ENCODE results near the gene CCDC142.
"Not testable (repeated sequence)": the region's sequence is repeated elsewhere in the genome, so short reads cannot be mapped to it uniquely, and the experiment has no call there.

CCDC142 gene

DNA sequence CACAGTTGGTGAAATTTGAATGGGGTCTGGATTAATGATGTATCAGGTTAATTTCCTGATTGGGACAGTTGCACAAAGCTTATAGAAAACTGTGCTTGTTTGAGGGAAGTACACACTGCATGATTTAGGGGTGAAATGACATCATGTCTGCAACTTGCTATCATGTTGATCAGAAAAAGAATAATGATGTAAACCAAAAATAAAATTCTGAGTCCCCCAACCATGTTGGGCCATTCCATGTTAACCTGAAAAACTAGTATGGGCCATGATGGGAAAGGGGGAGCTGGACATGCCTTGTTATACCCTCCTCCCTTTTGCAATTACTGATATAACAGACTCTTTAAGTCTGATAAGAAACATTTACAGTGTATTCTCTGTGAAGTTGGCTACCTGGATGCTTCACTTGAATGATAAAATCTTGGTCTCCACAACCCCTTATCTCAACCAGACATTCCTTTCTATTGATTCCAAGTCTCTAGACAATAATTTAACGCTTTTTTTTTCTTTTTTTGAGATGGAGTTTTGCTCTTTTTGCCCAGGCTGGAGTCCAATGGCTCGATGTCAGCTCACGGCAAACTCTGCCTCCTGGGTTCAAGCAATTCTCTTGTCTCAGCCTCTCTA lies 32.1 kb downstream of the CCDC142 start:
- no peaks in the 10 kb centered on the region for H3K27me3 ChIP-seq (ENCODE audit: control insufficient read depth, insufficient read depth, low read length)

DNA sequence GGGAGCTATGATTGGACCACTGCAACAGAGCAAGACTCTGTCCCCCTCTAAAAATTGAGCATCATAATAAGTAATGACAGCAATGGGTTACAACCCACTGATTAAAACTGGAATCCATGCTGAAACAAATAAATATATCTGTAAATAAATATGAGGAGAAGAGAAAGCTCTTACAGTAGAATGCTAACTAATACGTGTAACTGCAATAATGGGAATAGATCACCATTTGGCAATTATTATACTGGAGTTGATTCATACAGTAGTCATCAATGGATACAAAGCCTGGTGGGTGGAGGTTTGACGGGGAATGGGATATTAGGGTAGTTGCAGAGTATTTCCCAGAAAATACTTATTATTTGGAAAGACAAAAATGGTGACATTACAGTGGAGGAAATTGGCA lies 34.0 kb downstream of the CCDC142 start:
- Histone ChIP-seq H3K27ac (ENCODE audit: low read length) (no peak overlapping the region), H3K4me1 (ENCODE audit: control insufficient read depth, insufficient read depth, low read length) (no peaks in the 10 kb centered on the region), H3K27me3 (ENCODE audit: control insufficient read depth, insufficient read depth, low read length) (no peaks in the 10 kb centered on the region), H3K4me3 (ENCODE audit: low read length) (no peak overlapping the region), H3K36me3 (ENCODE audit: control insufficient read depth, insufficient read depth, low read length) (no peaks in the 10 kb centered on the region), H3K9me3 (ENCODE audit: control insufficient read depth, insufficient read depth, low read length) (no peaks in the 10 kb centered on the region)
- DNase-seq (ENCODE audit: low read depth, low spot score): no peak
- WGBS (ENCODE audit: insufficient coverage, insufficient read length): no CpG with 5 or more reads among the region's 2 CpGs

More for the DNA sequence above, 32.1 kb downstream of the CCDC142 start:
- Histone ChIP-seq H3K36me3 (ENCODE audit: control insufficient read depth, insufficient read depth, low read length) (no peaks in the 10 kb centered on the region), H3K4me1 (ENCODE audit: control insufficient read depth, insufficient read depth, low read length) (no peaks in the 10 kb centered on the region), H3K9me3 (ENCODE audit: control insufficient read depth, insufficient read depth, low read length) (no peaks in the 10 kb centered on the region), H3K4me3 (ENCODE audit: low read length) (no peak overlapping the region), H3K27ac (ENCODE audit: low read length) (no peak overlapping the region)
- WGBS (ENCODE audit: insufficient coverage, insufficient read length): no CpG with 5 or more reads among the region's 3 CpGs
- no peak for DNase-seq (ENCODE audit: low read depth, low spot score)

GRCh38 chr2:74447230-74447999 lies 35.4 kb downstream of the CCDC142 start:
- no peaks in the 10 kb centered on the region for H3K9me3 ChIP-seq (ENCODE audit: control insufficient read depth, insufficient read depth, low read length)
- no peaks in the 10 kb centered on the region for H3K4me1 ChIP-seq (ENCODE audit: control insufficient read depth, insufficient read depth, low read length)
- H3K27ac ChIP-seq (ENCODE audit: low read length): no peak overlapping the region
- WGBS (ENCODE audit: insufficient coverage, insufficient read length): 100% methylated on average over 3 of the region's 5 CpGs
- no peaks in the 10 kb centered on the region for H3K36me3 ChIP-seq (ENCODE audit: control insufficient read depth, insufficient read depth, low read length)
- H3K4me3 ChIP-seq (ENCODE audit: low read length): no peak overlapping the region
- DNase-seq (ENCODE audit: low read depth, low spot score): no peak
- no peaks in the 10 kb centered on the region for H3K27me3 ChIP-seq (ENCODE audit: control insufficient read depth, insufficient read depth, low read length)

DNA sequence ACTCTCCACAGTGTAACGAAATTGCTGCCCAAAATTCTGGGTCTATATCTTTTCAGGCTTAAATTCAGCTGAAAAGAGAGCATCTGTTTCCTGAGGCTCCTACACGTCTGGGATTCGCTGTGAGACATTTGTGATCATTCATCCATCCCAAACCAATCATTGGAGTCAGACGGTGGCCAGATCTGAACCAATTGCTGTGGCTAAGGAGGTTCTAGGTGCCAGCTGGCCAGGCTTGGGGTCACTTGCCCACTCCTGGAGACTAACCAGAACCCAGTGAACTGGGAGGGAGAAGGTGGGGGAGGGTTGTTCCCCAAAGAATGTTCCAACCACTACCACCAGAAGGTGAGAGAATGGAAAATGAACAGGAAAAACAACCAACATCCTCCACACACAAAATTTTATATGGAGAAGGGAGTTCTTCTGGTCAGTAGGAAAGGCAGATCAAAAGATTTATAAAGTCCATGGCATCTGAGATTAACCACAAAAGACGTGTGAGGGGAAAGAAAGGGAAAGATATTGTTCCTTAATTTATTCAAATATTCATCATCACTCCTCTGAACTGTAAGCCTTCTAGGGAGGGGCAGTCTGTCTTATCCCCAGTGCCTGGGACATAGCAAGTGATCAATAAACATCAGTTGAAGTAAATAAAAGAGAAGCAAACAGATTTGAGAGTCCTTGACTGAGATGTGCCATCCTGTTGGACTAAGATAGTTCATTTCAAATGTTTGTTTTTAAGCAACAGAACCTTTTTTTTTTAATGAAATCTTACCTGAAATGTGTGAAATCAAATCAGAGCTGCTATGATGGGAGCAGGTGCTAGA lies 38.1 kb downstream of the CCDC142 start:
- H3K27ac ChIP-seq (ENCODE audit: low read length): no peak overlapping the region
- no peaks in the 10 kb centered on the region for H3K36me3 ChIP-seq (ENCODE audit: control insufficient read depth, insufficient read depth, low read length)
- no peaks in the 10 kb centered on the region for H3K27me3 ChIP-seq (ENCODE audit: control insufficient read depth, insufficient read depth, low read length)
- DNase-seq (ENCODE audit: low read depth, low spot score): no peak
- H3K4me1 ChIP-seq (ENCODE audit: control insufficient read depth, insufficient read depth, low read length): no peaks in the 10 kb centered on the region
- WGBS (ENCODE audit: insufficient coverage, insufficient read length): no CpG with 5 or more reads among the region's 5 CpGs
- H3K4me3 ChIP-seq (ENCODE audit: low read length): no peak overlapping the region
- no peaks in the 10 kb centered on the region for H3K9me3 ChIP-seq (ENCODE audit: control insufficient read depth, insufficient read depth, low read length)

GRCh38 chr2:74442483-74443297 lies 40.1 kb downstream of the CCDC142 start:
- H3K27ac ChIP-seq (ENCODE audit: low read length); H3K27me3 ChIP-seq (ENCODE audit: control insufficient read depth, insufficient read depth, low read length); H3K4me1 ChIP-seq (ENCODE audit: control insufficient read depth, insufficient read depth, low read length); DNase-seq (ENCODE audit: low read depth, low spot score); H3K36me3 ChIP-seq (ENCODE audit: control insufficient read depth, insufficient read depth, low read length); H3K9me3 ChIP-seq (ENCODE audit: control insufficient read depth, insufficient read depth, low read length): not testable (repeated sequence)
- H3K4me3 ChIP-seq (ENCODE audit: low read length): peak overlapping the region; percentile 93; the same call in 1 of the 2 replicates
- WGBS (ENCODE audit: insufficient coverage, insufficient read length): no CpG with 5 or more reads among the region's 16 CpGs

DNA sequence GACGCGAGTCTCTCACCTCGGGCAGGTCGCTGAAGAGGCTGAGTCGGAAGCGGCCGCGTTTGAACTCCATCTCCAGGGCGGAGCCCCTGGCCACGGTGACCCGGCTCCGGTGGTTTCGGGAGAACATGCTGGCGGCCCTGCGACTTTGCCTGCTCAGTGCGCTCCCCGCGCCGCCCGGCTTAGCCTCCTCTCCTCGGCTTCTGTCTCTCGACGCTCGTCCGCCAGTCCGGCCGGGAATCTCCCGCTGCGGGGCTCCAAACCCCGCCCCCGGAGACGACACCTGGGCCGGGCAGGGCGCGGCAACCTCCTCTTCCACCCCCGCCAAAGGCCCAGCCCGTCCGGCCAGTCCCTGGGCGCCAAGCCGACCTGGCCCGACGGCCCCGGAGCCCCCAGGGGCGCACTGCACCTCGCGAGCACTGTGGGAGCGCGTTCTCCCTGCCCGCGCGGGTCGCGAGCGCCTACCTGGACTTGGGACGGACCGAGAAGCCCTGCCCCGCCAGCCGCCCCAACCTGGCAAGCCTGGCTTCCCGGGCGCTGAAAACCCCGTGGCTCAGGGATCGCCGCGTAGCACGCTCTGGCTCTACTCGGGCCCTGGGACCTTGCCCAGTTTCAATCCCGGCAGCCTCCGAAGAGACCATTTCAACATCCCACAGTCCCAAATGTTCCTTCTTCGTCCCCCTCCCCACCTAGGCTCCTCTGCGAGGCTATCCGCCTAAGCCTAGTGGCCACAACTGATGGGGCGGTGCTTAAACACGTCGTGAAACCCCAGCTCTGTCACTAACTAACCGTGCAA lies 40.9 kb downstream of the CCDC142 start, which contains the start of gene RTKN:
RTKN (minus strand) TSS at position 248 of the 793 bp plus-strand sequence; CDS start at position 127, 121 bp downstream.
- WGBS (ENCODE audit: insufficient coverage, insufficient read length): no CpG with 5 or more reads among the region's 75 CpGs
- DNase-seq (ENCODE audit: low read depth, low spot score): no peak
- Histone ChIP-seq H3K27ac (ENCODE audit: low read length) (no peak within 1 kb of the TSS), H3K4me1 (ENCODE audit: control insufficient read depth, insufficient read depth, low read length) (no peaks in the 10 kb centered on the region), H3K9me3 (ENCODE audit: control insufficient read depth, insufficient read depth, low read length) (no peaks in the 10 kb centered on the region), H3K27me3 (ENCODE audit: control insufficient read depth, insufficient read depth, low read length) (no peaks in the 10 kb centered on the region), H3K4me3 (ENCODE audit: low read length) (peak within 1 kb of the TSS; percentile 93), H3K36me3 (ENCODE audit: control insufficient read depth, insufficient read depth, low read length) (no peaks in the 10 kb centered on the region)

DNA sequence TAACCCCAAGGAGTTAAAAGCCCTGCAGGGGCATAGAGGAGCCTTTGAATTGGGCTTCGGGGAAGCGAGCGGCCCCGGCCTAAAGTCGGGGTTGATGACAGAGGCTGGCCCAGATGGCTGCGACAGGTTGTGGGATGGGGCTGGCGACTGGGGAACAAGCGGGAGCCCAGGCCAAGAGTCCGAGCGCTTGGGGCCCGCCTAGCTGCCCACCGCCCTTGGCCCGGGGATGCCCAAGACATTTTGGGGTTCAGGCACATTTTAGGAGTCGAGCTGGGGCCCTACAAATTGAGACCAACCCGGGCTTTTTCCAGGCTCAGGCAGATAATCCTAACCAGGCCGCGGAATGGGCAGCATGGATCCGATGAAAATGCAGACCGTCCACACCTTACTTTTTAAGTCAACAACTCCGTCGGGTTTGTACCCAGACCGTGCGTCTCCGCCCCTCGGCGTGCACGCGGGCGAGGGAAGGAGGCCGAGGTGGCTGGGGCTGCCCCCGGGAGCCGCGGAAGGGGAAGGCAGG lies 41.6 kb downstream of the CCDC142 start:
- H3K4me1 ChIP-seq (ENCODE audit: control insufficient read depth, insufficient read depth, low read length): 0 out of 2 replicates have a peak, but pooled peaks cover 4% of the 10 kb centered on the region
- no peaks in the 10 kb centered on the region for H3K36me3 ChIP-seq (ENCODE audit: control insufficient read depth, insufficient read depth, low read length)
- no CpG with 5 or more reads among the region's 33 CpGs for WGBS (ENCODE audit: insufficient coverage, insufficient read length)
- no peak overlapping the region for H3K27ac ChIP-seq (ENCODE audit: low read length)
- DNase-seq (ENCODE audit: low read depth, low spot score): no peak
- H3K4me3 ChIP-seq (ENCODE audit: low read length): peak overlapping the region; percentile 93
- H3K9me3 ChIP-seq (ENCODE audit: control insufficient read depth, insufficient read depth, low read length): no peaks in the 10 kb centered on the region
- no peaks in the 10 kb centered on the region for H3K27me3 ChIP-seq (ENCODE audit: control insufficient read depth, insufficient read depth, low read length)

DNA sequence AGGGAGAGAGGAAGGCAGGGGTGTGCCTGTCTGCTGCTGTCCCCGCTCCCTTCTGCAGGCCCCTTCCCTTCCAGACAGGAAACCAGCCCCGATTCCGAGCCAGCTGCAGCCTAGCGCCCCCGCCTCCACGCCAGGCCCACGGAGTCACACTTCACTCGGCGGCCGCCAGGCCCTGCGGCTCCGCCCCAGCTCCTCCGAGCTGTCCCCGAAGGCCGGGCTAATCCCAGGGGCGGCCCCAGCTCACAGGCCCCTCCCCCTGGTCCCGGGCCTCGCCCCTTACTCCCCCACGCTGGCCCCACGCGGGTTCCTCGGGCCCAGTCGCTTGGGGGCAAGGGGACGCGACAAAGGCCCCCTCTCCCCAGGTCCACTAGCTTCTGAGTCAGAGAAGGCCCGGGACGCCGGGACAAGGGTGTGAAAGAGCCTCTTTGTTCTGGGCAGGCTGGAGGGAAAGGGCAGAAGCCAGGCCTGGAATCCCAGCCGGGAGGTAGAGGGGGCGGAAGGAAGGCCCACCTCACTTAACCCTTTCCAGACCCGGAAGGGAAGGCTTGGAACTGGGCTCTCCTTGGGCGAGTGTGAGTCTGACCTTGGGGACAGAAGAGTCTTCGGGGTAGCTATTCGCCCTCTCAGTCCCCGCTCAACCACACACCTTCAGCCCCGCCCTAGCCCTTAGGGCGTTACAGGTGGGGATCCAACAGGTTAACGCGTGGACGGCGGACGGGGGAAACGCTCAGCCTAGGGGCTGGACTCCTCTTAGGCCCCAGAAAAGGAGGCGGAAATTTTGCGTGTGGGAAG lies 42.2 kb downstream of the CCDC142 start:
- H3K4me1 ChIP-seq (ENCODE audit: control insufficient read depth, insufficient read depth, low read length): 0 out of 2 replicates have a peak, but pooled peaks cover 4% of the 10 kb centered on the region
- H3K27ac ChIP-seq (ENCODE audit: low read length): no peak overlapping the region
- H3K9me3 ChIP-seq (ENCODE audit: control insufficient read depth, insufficient read depth, low read length): no peaks in the 10 kb centered on the region
- H3K4me3 ChIP-seq (ENCODE audit: low read length): peak overlapping the region; percentile 93
- no CpG with 5 or more reads among the region's 45 CpGs for WGBS (ENCODE audit: insufficient coverage, insufficient read length)
- no peaks in the 10 kb centered on the region for H3K36me3 ChIP-seq (ENCODE audit: control insufficient read depth, insufficient read depth, low read length)
- H3K27me3 ChIP-seq (ENCODE audit: control insufficient read depth, insufficient read depth, low read length): no peaks in the 10 kb centered on the region
- no peak for DNase-seq (ENCODE audit: low read depth, low spot score)

Measured in iPS DF 6.9 (cell line).